ENCODE data around the gene TAS2R8. TPM values are rescaled to one million over a fixed set of nuclear protein-coding genes. Genes with fewer than 3 reads are reported as not detected.

TAS2R8 gene
- not detected for total RNA-seq
- not detected for polyA plus RNA-seq (ENCODE audit: insufficient read depth, low read depth, low replicate concordance)
- long read RNA-seq, donor 1, result 0 reads
- long read RNA-seq, donor 2, result 0 reads
- long read RNA-seq, donor 3, result 0 reads
- long read RNA-seq, donor 4, result 0 reads
- long read RNA-seq, donor 5, result 0 reads
- long read RNA-seq, donor 6, result 0 reads
- long read RNA-seq, donor 7, result 0 reads
- long read RNA-seq, donor 8, result 0 reads
- long read RNA-seq, donor 9, result 0 reads
- long read RNA-seq, donor 10, result 0 reads

- no peaks in the 10 kb centered on the region for H3K9me3 ChIP-seq (ENCODE audit: control insufficient read depth in 2 of 3, insufficient read depth in 1 of 3, low read length in 3 of 3)
- no peaks in the 10 kb centered on the region for H3K4me1 ChIP-seq (ENCODE audit: control insufficient read depth in 2 of 3, insufficient read depth in 2 of 3, low read depth in 1 of 3, low read length in 3 of 3)
- no peaks in the 10 kb centered on the region for H3K36me3 ChIP-seq (ENCODE audit: control insufficient read depth in 2 of 3, insufficient read depth in 3 of 3, low read length in 3 of 3)
- no peak for TF ChIP-seq CTCF (IDR thresholded peaks at IDR 0.05; ENCODE audit: borderline replicate concordance, extremely low read depth, insufficient read depth)
- no peak for FAIRE-seq
- H3K27me3 ChIP-seq (ENCODE audit: control insufficient read depth, insufficient read depth, low read length), result no peaks in the 10 kb centered on the region
- DNase-seq, result no peak
- H3K9ac ChIP-seq (ENCODE audit: low read length in 3 of 3), result no peak within 1 kb of the TSS
- H3K27ac ChIP-seq (ENCODE audit: low read depth in 2 of 2, low read length in 2 of 2), result no peak within 1 kb of the TSS
- intact Hi-C loops (cut with DNase I), result no loop called here
- H3K4me3 ChIP-seq (ENCODE audit: low read length in 3 of 3), result no peak within 1 kb of the TSS
Observed at GRCh38 chr12:10807186-10807585, at the start of gene TAS2R8. Gene TAS2R8, minus strand, starts transcription at chr12:10807286. Its CDS starts 306 bp downstream, at chr12:10806980.

GRCh38 chr12:10855807-10856206, 48.7 kb upstream of the TAS2R8 start:
- DNase-seq (no peak), FAIRE-seq (no peak)
- Histone ChIP-seq H3K36me3 (ENCODE audit: control insufficient read depth in 2 of 3, insufficient read depth in 3 of 3, low read length in 3 of 3) (peaks cover 0 to 2% (median 0%) of the 10 kb centered on the region in 3 donors), H3K4me3 (ENCODE audit: low read length in 3 of 3) (no peak overlapping the region), H3K27ac (ENCODE audit: low read depth in 2 of 2, low read length in 2 of 2) (no peak overlapping the region), H3K27me3 (ENCODE audit: control insufficient read depth, insufficient read depth, low read length) (no peaks in the 10 kb centered on the region), H3K4me1 (ENCODE audit: control insufficient read depth in 2 of 3, insufficient read depth in 2 of 3, low read depth in 1 of 3, low read length in 3 of 3) (no peaks in the 10 kb centered on the region), H3K9me3 (ENCODE audit: control insufficient read depth in 2 of 3, insufficient read depth in 1 of 3, low read length in 3 of 3) (peaks cover 0 to 1% (median 0%) of the 10 kb centered on the region in 3 donors), H3K9ac (ENCODE audit: low read length in 3 of 3) (no peak overlapping the region)
- no peak for TF ChIP-seq CTCF (IDR thresholded peaks at IDR 0.05; ENCODE audit: borderline replicate concordance, extremely low read depth, insufficient read depth)
- intact Hi-C loops (cut with DNase I), result no loop called here

- FAIRE-seq (no peak), DNase-seq (no peak)
- TF ChIP-seq CTCF (IDR thresholded peaks at IDR 0.05; ENCODE audit: borderline replicate concordance, extremely low read depth, insufficient read depth), result no peak
- no peak overlapping the region for H3K9ac ChIP-seq (ENCODE audit: low read length in 3 of 3)
- no peak overlapping the region for H3K27ac ChIP-seq (ENCODE audit: low read depth in 2 of 2, low read length in 2 of 2)
- peaks cover 0 to 2% (median 0%) of the 10 kb centered on the region in 3 donors for H3K36me3 ChIP-seq (ENCODE audit: control insufficient read depth in 2 of 3, insufficient read depth in 3 of 3, low read length in 3 of 3)
- H3K4me3 ChIP-seq (ENCODE audit: low read length in 3 of 3), result no peak overlapping the region
- H3K9me3 ChIP-seq (ENCODE audit: control insufficient read depth in 2 of 3, insufficient read depth in 1 of 3, low read length in 3 of 3), result peaks cover 0 to 1% (median 0%) of the 10 kb centered on the region in 3 donors
- no peaks in the 10 kb centered on the region for H3K4me1 ChIP-seq (ENCODE audit: control insufficient read depth in 2 of 3, insufficient read depth in 2 of 3, low read depth in 1 of 3, low read length in 3 of 3)
- intact Hi-C loops (cut with DNase I), result no loop called here
- H3K27me3 ChIP-seq (ENCODE audit: control insufficient read depth, insufficient read depth, low read length), result no peaks in the 10 kb centered on the region
Observed at GRCh38 chr12:10853776-10854175, 46.7 kb upstream of the TAS2R8 start.

Data from kidney (tissue), 22 donors.